Mesodermal cell (in vitro differentiated cells): ENCODE measurements around the gene SEC22C.

ENCODE experiments used
- H3K27ac ChIP-seq: 2 replicates; pipeline ENCODE4 v1.7.0; 2013; ENCODE audit warnings: mild to moderate bottlenecking, low read depth, low read length, moderate library complexity; ENCODE audit not compliant: severe bottlenecking
- H3K36me3 ChIP-seq: 2 replicates; pipeline ENCODE4 v1.7.1; 2013; ENCODE audit warnings: mild to moderate bottlenecking, low read length, moderate library complexity; ENCODE audit not compliant: control insufficient read depth, insufficient read depth
- H3K4me1 ChIP-seq: one replicate; pipeline ENCODE4 v1.7.1; 2013; ENCODE audit warnings: mild to moderate bottlenecking, low read length; ENCODE audit not compliant: insufficient read depth, control insufficient read depth, poor library complexity, severe bottlenecking
- H3K4me3 ChIP-seq: 2 replicates; pipeline ENCODE4 v1.7.0; 2013; ENCODE audit warnings: low read length, control low read depth, mild to moderate bottlenecking; ENCODE audit not compliant: insufficient read depth, poor library complexity, severe bottlenecking; ENCODE audit errors: extremely low read depth
- H3K9me3 ChIP-seq: 2 replicates; pipeline ENCODE4 v1.7.1; 2013; ENCODE audit warnings: mild to moderate bottlenecking, low read length, moderate library complexity; ENCODE audit not compliant: control insufficient read depth
- WGBS, 2 experiments: methylation state at CpG; one replicate each; pipeline ENCODE4 v1.1.5; 2013; ENCODE audit warnings: missing lambda C conversion rate in 2 of 2; ENCODE audit not compliant: insufficient coverage in 2 of 2; 5-methylcytosine and 5-hydroxymethylcytosine counted together

Gene SEC22C

GRCh38 chr3:42511736-42512135, 70.0 kb downstream of the SEC22C start:
- Histone ChIP-seq H3K4me3 (no peak overlapping the region), H3K27ac (no peak overlapping the region), H3K9me3 (no peaks in the 10 kb centered on the region), H3K4me1 (no peaks in the 10 kb centered on the region), H3K36me3 (no peaks in the 10 kb centered on the region)
- WGBS, 2 experiments = 86 to 100% methylated on average over 1 of the region's 2 CpGs

DNA sequence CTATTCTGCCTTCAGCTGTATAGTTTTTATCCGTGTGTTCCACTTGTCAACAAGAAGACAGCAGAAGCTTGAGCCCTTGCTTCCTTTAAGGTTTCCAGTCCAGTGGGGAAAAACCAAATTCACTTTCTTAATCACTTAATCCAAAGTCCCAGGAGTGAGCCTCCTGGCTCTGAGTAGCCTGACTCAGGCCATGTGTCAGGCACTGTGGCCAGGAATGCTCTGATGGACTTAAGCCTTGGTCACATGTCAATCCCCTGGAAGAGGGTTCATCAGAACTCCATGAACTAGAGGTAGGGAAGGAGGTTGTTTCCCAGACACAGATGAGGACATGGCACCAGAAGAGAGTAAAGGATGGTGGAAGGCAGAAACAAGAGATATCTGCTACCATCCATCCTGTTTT, 70.6 kb downstream of the SEC22C start:
- H3K27ac ChIP-seq = no peak overlapping the region
- 100% methylated on average over 1 of the region's 1 CpG; no CpG with 5 or more reads in 1 of the 2 experiments for WGBS, 2 experiments
- no peak overlapping the region for H3K4me3 ChIP-seq
- no peaks in the 10 kb centered on the region for H3K4me1 ChIP-seq
- H3K36me3 ChIP-seq = no peaks in the 10 kb centered on the region
- no peaks in the 10 kb centered on the region for H3K9me3 ChIP-seq

DNA sequence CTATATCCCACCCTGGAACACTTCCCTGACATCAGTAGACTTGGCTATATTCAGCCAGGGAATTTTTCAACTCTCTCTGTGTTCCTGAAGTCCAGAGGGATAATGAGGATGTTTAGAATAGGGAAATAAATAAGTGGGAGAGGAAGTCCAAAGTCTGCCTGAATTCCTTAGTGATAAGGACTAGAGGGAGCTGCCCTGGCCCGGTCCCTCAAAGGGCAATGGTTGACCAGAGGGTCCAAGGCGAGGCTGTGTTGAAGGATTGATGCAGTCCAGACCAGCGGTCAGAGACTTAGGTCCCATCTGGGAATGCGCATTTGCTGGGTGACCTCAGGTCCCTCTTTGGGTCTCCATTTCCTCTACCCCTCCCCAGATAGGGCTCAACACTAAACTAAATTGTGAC, 71.4 kb downstream of the SEC22C start:
- Histone ChIP-seq H3K4me1 (no peaks in the 10 kb centered on the region), H3K27ac (no peak overlapping the region), H3K9me3 (no peaks in the 10 kb centered on the region), H3K36me3 (no peaks in the 10 kb centered on the region), H3K4me3 (no peak overlapping the region)
- WGBS, 2 experiments = 87 to 94% methylated on average over 3 to 4 of the region's 4 CpGs

- H3K27ac ChIP-seq = no peak overlapping the region
- WGBS, 2 experiments = 60 to 70% methylated on average over 2 to 3 of the region's 3 CpGs
- no peak overlapping the region for H3K4me3 ChIP-seq
- no peaks in the 10 kb centered on the region for H3K4me1 ChIP-seq
- no peaks in the 10 kb centered on the region for H3K9me3 ChIP-seq
- H3K36me3 ChIP-seq = no peaks in the 10 kb centered on the region
Observed at GRCh38 chr3:42509111-42509510, 72.7 kb downstream of the SEC22C start.

- Histone ChIP-seq H3K36me3 (no peaks in the 10 kb centered on the region), H3K4me1 (no peaks in the 10 kb centered on the region), H3K9me3 (no peaks in the 10 kb centered on the region), H3K27ac (no peak overlapping the region), H3K4me3 (no peak overlapping the region)
- 67 to 90% methylated on average over 2 to 3 of the region's 4 CpGs for WGBS, 2 experiments
Observed at GRCh38 chr3:42508562-42508961, 73.2 kb downstream of the SEC22C start.

DNA sequence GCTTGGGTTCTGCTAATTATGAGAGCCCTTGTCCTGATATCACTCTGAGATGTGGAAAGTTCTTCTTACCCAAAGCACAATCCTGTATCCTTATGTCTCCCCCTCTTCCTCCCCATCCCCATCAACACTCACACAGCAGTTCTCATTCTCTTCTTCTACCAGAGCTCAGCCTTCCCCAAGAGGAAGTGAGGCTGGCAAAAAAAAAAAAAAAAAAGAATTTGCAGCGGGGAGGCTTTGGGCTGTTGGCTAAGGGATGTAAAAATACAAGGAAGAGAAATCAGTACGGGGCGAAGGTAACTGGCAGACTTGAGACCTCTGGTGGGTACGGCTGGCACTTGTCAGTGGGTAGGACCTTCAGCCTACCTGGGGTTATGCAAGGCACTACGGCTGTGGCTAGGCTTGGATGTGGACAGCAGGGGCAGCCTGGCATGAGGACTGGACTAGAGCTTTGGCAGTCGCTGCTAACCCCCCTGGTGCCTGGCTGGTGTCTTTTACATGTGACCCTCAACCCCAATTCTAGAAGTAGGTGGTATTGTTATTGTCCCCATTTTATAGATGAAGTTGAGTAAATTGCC, 73.9 kb downstream of the SEC22C start:
- H3K4me1 ChIP-seq = no peaks in the 10 kb centered on the region
- no peaks in the 10 kb centered on the region for H3K9me3 ChIP-seq
- no peak overlapping the region for H3K27ac ChIP-seq
- H3K36me3 ChIP-seq = no peaks in the 10 kb centered on the region
- H3K4me3 ChIP-seq = no peak overlapping the region
- WGBS, 2 experiments = 89 to 90% methylated on average over 4 to 5 of the region's 6 CpGs

DNA sequence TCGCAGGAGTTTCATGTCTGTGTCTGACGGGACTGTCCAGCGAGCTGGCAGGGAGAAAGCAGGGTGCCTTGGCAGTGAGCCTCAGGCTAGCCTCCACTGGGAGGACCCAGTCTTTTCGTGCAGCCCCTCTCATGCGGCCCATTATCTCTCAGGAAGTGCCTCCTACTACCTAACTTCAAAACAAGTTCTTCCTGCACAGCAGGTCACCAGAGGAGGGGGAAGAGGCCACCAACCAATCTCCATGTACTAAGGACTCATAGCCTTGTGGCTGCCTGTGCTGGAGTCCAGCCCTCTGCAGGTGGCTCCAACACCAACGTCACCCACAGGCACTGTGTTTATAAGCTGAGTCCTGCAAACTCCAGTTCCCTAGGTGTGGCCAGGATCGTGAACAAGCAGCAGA, 74.5 kb downstream of the SEC22C start:
- H3K4me3 ChIP-seq = no peak overlapping the region
- H3K4me1 ChIP-seq = no peaks in the 10 kb centered on the region
- WGBS, 2 experiments = 46 to 53% methylated on average over 4 to 6 of the region's 7 CpGs
- H3K36me3 ChIP-seq = no peaks in the 10 kb centered on the region
- no peaks in the 10 kb centered on the region for H3K9me3 ChIP-seq
- H3K27ac ChIP-seq = no peak overlapping the region

DNA sequence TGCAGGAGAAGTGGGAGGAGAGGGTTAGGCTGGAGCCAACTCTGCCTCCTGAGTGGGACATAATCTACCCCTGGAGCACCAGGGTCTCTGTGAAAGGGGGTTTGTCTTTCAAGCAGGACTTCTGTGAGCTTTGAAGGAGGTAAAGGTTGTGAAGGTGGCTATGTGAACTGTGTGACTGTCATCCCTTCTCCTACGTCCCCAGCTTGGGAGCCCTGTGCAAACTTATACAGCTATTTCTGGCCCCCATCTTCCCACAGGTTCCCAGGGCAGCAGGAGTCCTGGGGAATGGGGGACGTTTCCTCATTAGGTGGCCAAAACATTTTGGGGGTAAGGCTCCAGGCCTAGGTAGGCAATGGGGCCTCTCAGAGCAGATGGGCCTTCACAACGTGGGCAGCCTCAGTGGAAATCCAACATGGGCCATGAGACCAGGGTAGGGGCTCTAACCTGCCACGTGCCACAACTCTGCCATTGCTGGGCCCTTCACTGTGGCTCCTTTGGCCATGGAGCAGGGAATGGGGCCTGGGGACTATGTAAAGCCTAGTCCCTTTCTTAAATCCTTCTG, 75.8 kb downstream of the SEC22C start:
- H3K4me1 ChIP-seq = peaks cover 3% of the 10 kb centered on the region
- H3K9me3 ChIP-seq = no peaks in the 10 kb centered on the region
- no peaks in the 10 kb centered on the region for H3K36me3 ChIP-seq
- no peak overlapping the region for H3K27ac ChIP-seq
- 82 to 91% methylated on average over 2 to 3 of the region's 4 CpGs for WGBS, 2 experiments
- H3K4me3 ChIP-seq = no peak overlapping the region

- no peak overlapping the region for H3K4me3 ChIP-seq
- no peaks in the 10 kb centered on the region for H3K9me3 ChIP-seq
- peaks cover 3% of the 10 kb centered on the region for H3K4me1 ChIP-seq
- H3K36me3 ChIP-seq = no peaks in the 10 kb centered on the region
- no peak overlapping the region for H3K27ac ChIP-seq
- 92 to 97% methylated on average over 4 to 6 of the region's 6 CpGs for WGBS, 2 experiments
Observed at GRCh38 chr3:42505128-42505848, 76.5 kb downstream of the SEC22C start.

- no peak overlapping the region for H3K27ac ChIP-seq
- H3K9me3 ChIP-seq = no peaks in the 10 kb centered on the region
- peaks cover 3% of the 10 kb centered on the region for H3K4me1 ChIP-seq
- 85 to 93% methylated on average over 5 to 9 of the region's 10 CpGs for whole genome bisulfite sequencing, 2 experiments
- no peaks in the 10 kb centered on the region for H3K36me3 ChIP-seq
- no peak overlapping the region for H3K4me3 ChIP-seq
Observed at GRCh38 chr3:42504334-42505127, 77.2 kb downstream of the SEC22C start.
